NT2/D1 (cell line): ENCODE data around the gene VWA8.

Experiments
- DNase-seq: peaks from one replicate; pipeline ENCODE4 v3.0.0-alpha.2; 2011; ENCODE audit warnings: low read depth, low spot score
- H3K27me3 ChIP-seq: 2 replicates; pipeline ENCODE4 v1.6.0; 2011; ENCODE audit warnings: mild to moderate bottlenecking; ENCODE audit not compliant: insufficient read length, insufficient read depth
- H3K36me3 ChIP-seq: 2 replicates; pipeline ENCODE4 v1.6.1; 2011; ENCODE audit warnings: mild to moderate bottlenecking, low read length, mixed read lengths; ENCODE audit not compliant: insufficient read depth, insufficient read length
- H3K4me1 ChIP-seq: 2 replicates; pipeline ENCODE4 v1.5.1; 2011; ENCODE audit not compliant: insufficient read depth, insufficient read length
- H3K4me3 ChIP-seq: 2 replicates; pipeline ENCODE4 v1.5.1; 2011; ENCODE audit warnings: low read depth; ENCODE audit not compliant: insufficient read length
- H3K9ac ChIP-seq: 2 replicates; pipeline ENCODE4 v1.6.0; 2011; ENCODE audit warnings: low read depth; ENCODE audit not compliant: insufficient read length
- H3K9me3 ChIP-seq: 2 replicates; pipeline ENCODE4 v1.5.1; 2011; ENCODE audit warnings: mild to moderate bottlenecking, low read length; ENCODE audit not compliant: insufficient read depth
- SUZ12 ChIP-seq: IDR thresholded peaks from 2 replicates; pipeline ENCODE4 v1.6.1; 2011; ENCODE audit not compliant: insufficient read length, insufficient read depth; ENCODE audit errors: extremely low read depth
- YY1 ChIP-seq: IDR thresholded peaks from 2 replicates; pipeline ENCODE4 v1.6.1; 2011; ENCODE audit not compliant: insufficient read length, insufficient read depth
- ZNF274 ChIP-seq: IDR thresholded peaks from 2 replicates; pipeline ENCODE4 v1.6.1; 2011; ENCODE audit warnings: mild to moderate bottlenecking, low read depth, low read length

Gene VWA8

DNA sequence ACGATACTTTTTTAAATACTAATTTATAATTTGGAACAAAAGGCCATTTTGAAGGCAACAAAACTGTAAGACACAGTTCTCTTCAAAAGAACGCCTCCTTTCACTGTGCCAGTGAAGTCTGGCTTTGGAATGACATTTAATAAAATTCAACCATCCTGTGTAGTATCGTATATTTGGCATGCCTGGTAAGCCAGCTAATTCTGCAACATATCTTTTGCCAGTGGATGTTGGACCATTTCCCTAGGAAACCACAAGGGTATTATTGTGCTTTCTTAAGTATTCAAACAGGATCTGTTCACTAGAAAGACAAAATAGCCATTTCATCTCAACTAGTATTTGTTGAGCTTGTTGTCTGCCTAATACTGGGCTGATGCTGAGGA, 391.9 kb downstream of the VWA8 start:
- peaks cover 10% of the 10 kb centered on the region; the same call in 1 of the 2 replicates for H3K9me3 ChIP-seq
- H3K27me3 ChIP-seq, result no peaks in the 10 kb centered on the region
- TF ChIP-seq SUZ12 (no peak), YY1 (no peak), ZNF274 (no peak)
- H3K4me3 ChIP-seq, result no peak overlapping the region
- peaks cover 2% of the 10 kb centered on the region for H3K36me3 ChIP-seq
- DNase-seq, result no peak
- H3K4me1 ChIP-seq, result no peaks in the 10 kb centered on the region
- no peak overlapping the region for H3K9ac ChIP-seq

DNA sequence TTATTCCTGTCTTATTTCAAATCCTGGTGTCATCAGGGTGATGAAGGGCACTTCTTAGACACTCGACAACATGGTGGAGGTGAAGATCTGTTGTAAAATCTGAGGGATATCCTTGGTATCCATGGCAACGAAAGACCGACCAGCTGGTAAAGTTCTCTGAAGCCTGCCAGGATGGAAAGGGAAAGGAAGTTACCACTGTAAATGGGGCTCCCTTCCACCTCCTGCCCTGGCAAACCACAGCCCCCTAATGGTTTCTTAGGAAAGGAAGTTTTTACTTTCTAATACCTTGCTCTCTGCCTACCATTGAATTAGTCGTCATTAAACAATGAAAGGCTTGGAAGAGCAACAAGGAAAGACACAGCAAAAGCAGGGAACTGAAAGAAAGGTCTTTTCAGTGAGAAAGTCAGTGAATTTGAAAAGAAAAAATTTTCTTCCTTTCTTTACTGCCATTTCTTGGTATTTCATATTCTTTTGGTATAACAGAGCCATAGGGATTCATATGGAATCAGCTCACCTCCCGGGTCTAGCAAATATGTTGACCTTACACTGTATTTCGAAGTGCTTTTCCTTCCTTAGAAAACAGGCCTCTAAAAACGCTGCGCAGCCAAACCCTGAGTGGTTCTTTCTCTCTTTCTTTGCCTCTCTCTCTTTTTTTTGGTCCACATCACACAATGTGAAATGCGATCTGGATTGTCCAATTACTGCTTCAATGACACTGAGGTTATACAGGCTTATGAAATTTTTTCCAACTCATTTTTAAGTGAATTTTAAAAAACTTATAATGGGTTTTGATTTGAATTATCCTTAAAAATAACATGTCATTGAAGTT, 392.6 kb downstream of the VWA8 start:
- no peaks in the 10 kb centered on the region for H3K4me1 ChIP-seq
- no peak overlapping the region for H3K9ac ChIP-seq
- H3K27me3 ChIP-seq, result no peaks in the 10 kb centered on the region
- H3K4me3 ChIP-seq, result no peak overlapping the region
- peaks cover 10% of the 10 kb centered on the region; the same call in 1 of the 2 replicates for H3K9me3 ChIP-seq
- DNase-seq, result no peak
- H3K36me3 ChIP-seq, result peaks cover 2% of the 10 kb centered on the region
- TF ChIP-seq SUZ12 (no peak), YY1 (no peak), ZNF274 (no peak)

DNA sequence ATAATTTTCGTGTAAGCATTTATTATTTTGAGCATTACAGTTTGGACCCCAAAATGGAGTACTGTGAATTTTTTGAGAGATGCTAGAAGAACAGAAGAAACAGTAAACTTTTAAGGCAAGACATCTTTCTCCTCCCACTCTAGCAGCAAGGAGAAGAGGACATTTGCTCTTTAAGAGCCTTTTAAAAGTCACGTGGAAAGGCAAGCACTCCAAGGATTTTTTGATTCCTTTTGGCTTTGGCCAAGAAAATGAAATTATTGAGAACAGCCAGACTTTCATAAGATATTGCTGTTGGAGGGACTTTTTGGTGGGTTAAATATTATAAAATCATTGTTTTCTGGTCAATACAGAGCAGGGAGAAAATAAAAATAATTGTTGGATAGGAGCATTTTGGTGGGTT, 393.5 kb downstream of the VWA8 start:
- DNase-seq, result no peak
- H3K9ac ChIP-seq, result no peak overlapping the region
- H3K36me3 ChIP-seq, result peaks cover 2% of the 10 kb centered on the region
- no peaks in the 10 kb centered on the region for H3K27me3 ChIP-seq
- no peak for TF ChIP-seq SUZ12
- no peak overlapping the region for H3K4me3 ChIP-seq
- 0 out of 2 replicates have a peak, but pooled peaks cover 10% of the 10 kb centered on the region for H3K9me3 ChIP-seq
- H3K4me1 ChIP-seq, result no peaks in the 10 kb centered on the region

DNA sequence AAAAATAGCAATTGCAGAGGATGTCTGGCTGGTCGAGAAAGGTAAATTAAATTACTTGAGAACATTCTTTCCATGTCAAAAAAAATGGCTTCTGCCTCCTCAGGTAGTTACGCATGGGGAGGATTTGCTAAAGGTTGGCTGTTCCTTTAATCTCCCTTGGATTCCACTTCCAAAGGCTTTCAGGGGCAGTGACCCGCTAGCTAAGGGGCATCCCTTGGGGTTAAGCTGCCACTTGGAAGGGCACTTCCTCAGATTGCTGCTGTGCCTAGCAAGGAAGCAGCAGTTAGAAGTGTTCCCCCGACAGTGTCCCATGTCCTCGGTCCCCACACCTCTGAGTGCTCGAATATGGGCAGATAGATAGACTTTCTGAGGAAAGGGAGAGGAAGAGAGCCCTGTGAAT, 395.1 kb downstream of the VWA8 start:
- Histone ChIP-seq H3K4me3 (no peak overlapping the region), H3K27me3 (no peaks in the 10 kb centered on the region), H3K9me3 (0 out of 2 replicates have a peak, but pooled peaks cover 5% of the 10 kb centered on the region), H3K4me1 (no peaks in the 10 kb centered on the region), H3K9ac (no peak overlapping the region), H3K36me3 (peaks cover 2% of the 10 kb centered on the region)
- no peak for TF ChIP-seq YY1
- TF ChIP-seq SUZ12, result no peak
- no peak for TF ChIP-seq ZNF274
- no peak for DNase-seq

DNA sequence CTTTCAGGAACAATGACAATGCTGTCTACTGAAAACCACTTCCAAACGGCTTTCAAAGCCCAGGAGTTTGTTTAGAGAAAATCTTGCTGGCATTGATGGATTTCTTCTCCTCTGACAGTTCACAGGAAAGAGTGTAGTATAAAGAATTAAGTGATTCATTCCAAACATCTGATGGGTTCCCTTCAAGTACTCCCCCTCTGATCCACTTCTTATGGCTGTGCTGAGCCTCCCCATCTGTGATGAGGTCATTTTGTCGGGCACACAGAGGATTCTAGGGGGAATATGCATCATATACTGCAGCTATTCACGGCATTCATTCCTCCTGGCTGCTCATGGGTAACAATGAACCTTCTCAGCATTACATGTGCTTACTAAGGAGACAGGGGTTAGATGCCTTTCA, 395.7 kb downstream of the VWA8 start:
- DNase-seq, result no peak
- H3K27me3 ChIP-seq, result no peaks in the 10 kb centered on the region
- TF ChIP-seq YY1, result no peak
- TF ChIP-seq ZNF274, result no peak
- H3K36me3 ChIP-seq, result no peaks in the 10 kb centered on the region
- no peak overlapping the region for H3K9ac ChIP-seq
- no peak overlapping the region for H3K4me3 ChIP-seq
- H3K9me3 ChIP-seq, result no peaks in the 10 kb centered on the region
- H3K4me1 ChIP-seq, result no peaks in the 10 kb centered on the region

DNA sequence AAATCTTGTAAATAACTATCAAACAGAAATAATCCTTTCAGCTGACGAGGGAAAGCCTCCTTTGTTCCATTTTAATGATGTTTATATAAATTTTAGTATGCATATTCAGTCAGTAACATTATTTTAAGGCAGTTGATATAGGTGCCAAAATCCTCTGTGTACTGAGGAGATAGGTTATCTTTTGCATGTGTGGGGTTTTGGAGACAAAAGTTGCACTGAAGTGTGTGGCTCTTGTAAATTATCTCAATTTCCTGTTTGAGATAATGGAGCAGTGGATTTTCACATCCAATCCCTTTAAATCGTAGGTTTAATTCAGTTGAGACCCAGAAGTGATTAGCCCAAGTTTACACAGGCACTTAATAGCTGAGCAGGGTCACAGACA, 396.9 kb downstream of the VWA8 start:
- Histone ChIP-seq H3K27me3 (no peaks in the 10 kb centered on the region), H3K9ac (no peak overlapping the region), H3K4me3 (no peak overlapping the region), H3K9me3 (no peaks in the 10 kb centered on the region), H3K4me1 (peaks cover under 1% of the 10 kb centered on the region), H3K36me3 (no peaks in the 10 kb centered on the region)
- DNase-seq, result no peak
- TF ChIP-seq YY1 (no peak), ZNF274 (no peak), SUZ12 (no peak)

DNA sequence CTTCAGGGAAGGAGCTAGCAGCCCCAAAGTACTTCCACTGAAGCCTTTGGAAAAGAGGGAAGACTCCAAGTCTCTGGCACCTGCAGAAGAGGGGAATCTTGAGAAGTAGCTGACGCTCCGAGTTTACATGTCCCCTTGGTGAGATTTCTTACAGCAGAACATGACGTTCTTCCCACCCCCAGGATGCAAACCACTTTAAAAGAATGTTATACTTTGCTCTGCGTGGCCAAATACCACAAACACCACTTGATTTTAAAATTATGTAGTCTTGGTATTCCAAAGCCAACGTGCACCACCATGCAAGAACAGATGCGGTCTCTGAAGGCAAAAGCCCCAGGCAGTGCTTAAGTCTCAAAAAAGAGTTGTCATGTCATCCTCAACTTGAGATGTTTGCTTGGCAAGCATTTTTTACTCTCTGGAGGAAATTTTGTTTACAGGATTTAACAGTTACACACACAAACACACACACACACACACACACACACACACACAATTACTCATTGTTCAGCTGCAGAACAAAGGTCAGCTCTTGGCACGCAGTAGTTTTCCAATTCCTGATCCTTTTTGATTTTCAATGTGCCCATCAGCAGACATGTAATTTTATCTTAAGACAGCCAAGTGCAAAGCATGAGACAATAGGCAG, 397.4 kb downstream of the VWA8 start:
- Histone ChIP-seq H3K4me1 (peaks cover 2% of the 10 kb centered on the region), H3K4me3 (no peak overlapping the region), H3K9me3 (no peaks in the 10 kb centered on the region), H3K36me3 (no peaks in the 10 kb centered on the region), H3K27me3 (no peaks in the 10 kb centered on the region), H3K9ac (no peak overlapping the region)
- DNase-seq, result no peak
- TF ChIP-seq YY1 (no peak), SUZ12 (no peak), ZNF274 (no peak)
